Measurements from ENCODE around the gene PRPSAP2. TPM values are rescaled to one million over a fixed set of nuclear protein-coding genes. Genes with fewer than 3 reads are reported as not detected.

Gene PRPSAP2
- total RNA-seq, 4 donors from 2014 or later = 18.2 to 65.9 (median 39.2) TPM

DNA sequence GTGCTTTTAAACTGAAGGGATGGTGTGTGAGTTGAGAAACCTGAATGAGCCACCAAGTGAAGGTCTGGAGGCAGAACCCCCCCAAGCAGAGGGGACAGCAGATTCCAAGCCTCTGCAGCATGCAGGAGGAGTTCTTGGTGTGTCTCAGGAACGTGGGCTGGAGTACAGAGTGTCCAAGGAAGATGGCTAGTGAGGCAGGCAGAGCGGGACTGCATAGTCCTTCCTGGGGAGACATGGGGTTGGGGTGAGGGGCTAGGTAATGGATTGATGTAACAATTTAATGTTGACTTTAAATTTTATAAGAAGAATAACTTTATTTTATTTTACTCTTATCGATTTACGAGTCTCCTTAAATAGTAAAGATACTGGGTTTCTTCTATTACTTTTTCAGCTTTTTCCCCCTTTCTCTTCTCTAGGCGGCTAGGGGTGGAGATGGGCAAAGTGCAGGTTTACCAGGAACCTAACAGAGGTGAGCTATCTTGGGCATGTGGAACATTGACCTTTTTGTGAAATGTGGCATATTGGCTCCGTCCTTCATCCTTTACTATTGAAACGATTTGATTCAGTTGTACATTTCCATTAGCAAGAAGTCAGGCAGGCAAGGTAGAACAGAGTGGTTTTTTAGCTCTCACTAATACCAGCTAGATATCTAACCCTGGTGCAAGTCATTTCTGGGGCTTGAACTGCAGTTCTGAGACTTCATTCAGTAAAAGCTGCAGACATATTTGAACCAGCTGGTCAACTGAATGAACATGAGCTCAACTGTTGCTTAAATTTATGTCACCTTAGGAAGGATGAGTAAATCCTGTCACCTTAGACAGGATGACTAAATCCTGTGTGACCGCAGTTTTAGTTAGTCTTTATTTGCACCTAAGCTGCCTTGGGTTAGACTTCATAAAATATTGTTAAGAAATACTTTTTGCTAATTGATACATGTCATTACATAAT lies 9.2 kb downstream of the PRPSAP2 start:
- intact Hi-C loops (cut with DNase I; ENCODE audit: low total_unique reads) = no loop called here
- no peaks in the 10 kb centered on the region for H3K4me1 ChIP-seq
- no peak overlapping the region for H3K27ac ChIP-seq
- H3K4me3 ChIP-seq = no peak overlapping the region
- no peaks in the 10 kb centered on the region for H3K9me3 ChIP-seq
- H3K27me3 ChIP-seq = no peaks in the 10 kb centered on the region
- no peaks in the 10 kb centered on the region for H3K36me3 ChIP-seq
- DNase-seq = no peak
- TF ChIP-seq CTCF (IDR thresholded peaks at IDR 0.05) = no peak
- TF ChIP-seq POLR2A (IDR thresholded peaks at IDR 0.05) = no peak

DNA sequence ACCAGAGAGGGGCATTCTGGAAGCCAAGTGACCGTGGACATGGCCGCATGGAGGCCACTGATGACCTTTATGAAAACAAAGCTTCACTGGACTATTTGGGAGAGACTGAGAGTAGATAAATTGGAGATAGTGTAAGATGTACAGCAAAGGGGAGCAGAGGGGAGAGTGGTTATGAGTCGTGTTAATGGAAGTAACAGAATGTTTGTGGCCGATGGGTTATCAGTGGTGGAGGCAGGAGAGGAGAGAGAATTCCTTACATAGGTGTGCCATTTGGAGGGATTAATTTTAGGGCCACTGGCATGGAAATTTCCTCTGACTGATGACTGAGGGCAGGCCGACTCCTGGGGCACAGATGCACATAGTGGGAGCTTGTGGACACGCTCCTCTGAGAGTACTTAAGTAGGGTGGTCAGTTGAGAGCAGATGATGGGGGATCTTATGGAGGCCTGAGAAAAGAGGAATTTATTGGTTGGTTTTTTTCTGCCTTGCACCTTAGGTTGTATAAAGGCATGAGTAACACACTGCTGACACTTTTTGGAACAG lies 19.2 kb downstream of the PRPSAP2 start:
- intact Hi-C loops (cut with DNase I; ENCODE audit: low total_unique reads) = no loop called here
- TF ChIP-seq CTCF (IDR thresholded peaks at IDR 0.05) (no peak), POLR2A (IDR thresholded peaks at IDR 0.05) (no peak)
- no peaks in the 10 kb centered on the region for H3K4me1 ChIP-seq
- H3K9me3 ChIP-seq = no peaks in the 10 kb centered on the region
- H3K36me3 ChIP-seq = no peaks in the 10 kb centered on the region
- no peaks in the 10 kb centered on the region for H3K27me3 ChIP-seq
- no peak for DNase-seq
- no peak overlapping the region for H3K4me3 ChIP-seq
- H3K27ac ChIP-seq = no peak overlapping the region

GRCh38 chr17:18888766-18889290 lies 30.9 kb downstream of the PRPSAP2 start:
- H3K27ac ChIP-seq = peak overlapping the region in 1 of 2 donors; percentile 31
- no peak for DNase-seq
- H3K36me3 ChIP-seq = no peaks in the 10 kb centered on the region

GRCh38 chr17:18889658-18890057 lies 31.7 kb downstream of the PRPSAP2 start:
- intact Hi-C loops (cut with DNase I; ENCODE audit: low total_unique reads) = no loop called here

More at GRCh38 chr17:18888766-18889290, 30.9 kb downstream of the PRPSAP2 start:
- no peaks in the 10 kb centered on the region for H3K9me3 ChIP-seq
- H3K4me3 ChIP-seq = no peak overlapping the region
- no peak for TF ChIP-seq CTCF (IDR thresholded peaks at IDR 0.05)
- TF ChIP-seq POLR2A (IDR thresholded peaks at IDR 0.05) = no peak
- no peaks in the 10 kb centered on the region for H3K27me3 ChIP-seq
- intact Hi-C loops (cut with DNase I; ENCODE audit: low total_unique reads) = no loop called here
- H3K4me1 ChIP-seq = peaks cover 0 to 12% of the 10 kb centered on the region in 2 donors

More at GRCh38 chr17:18889658-18890057, 31.7 kb downstream of the PRPSAP2 start:
- no peak for TF ChIP-seq CTCF (IDR thresholded peaks at IDR 0.05)
- Histone ChIP-seq H3K36me3 (no peaks in the 10 kb centered on the region), H3K4me3 (no peak overlapping the region), H3K27me3 (no peaks in the 10 kb centered on the region), H3K27ac (peak overlapping the region in 1 of 2 donors; percentile 31), H3K4me1 (peaks cover 0 to 12% of the 10 kb centered on the region in 2 donors), H3K9me3 (no peaks in the 10 kb centered on the region)
- DNase-seq = no peak
